Lower leg skin (tissue), 4 donors: ENCODE measurements around the gene TRPM2. TPM values are rescaled to one million over a fixed set of nuclear protein-coding genes. Genes with fewer than 3 reads are reported as not detected.
"Not testable (repeated sequence)": the region's sequence is repeated elsewhere in the genome, so short reads cannot be mapped to it uniquely, and the experiment has no call there.

ENCODE experiments used
- DNase-seq, 2 donors: peaks; one replicate each; pipeline ENCODE4 v3.0.0-alpha.2; 2019; ENCODE audit warnings: low spot score in 2 of 2
- H3K4me3 ChIP-seq: fragments of 200-600 bp; sonication (generic); 2 replicates; pipeline ENCODE4 v1.5.1; 2017; ENCODE audit warnings: mild to moderate bottlenecking, low read depth; ENCODE audit not compliant: poor library complexity, severe bottlenecking
- CTCF ChIP-seq, 3 donors: fragments of 450-650 bp; IDR thresholded peaks; one replicate each; pipeline ENCODE4 v1.5.1; 2016; ENCODE audit warnings: antibody characterized with exemption in 3 of 3, mild to moderate bottlenecking in 3 of 3, moderate library complexity in 2 of 3
- POLR2A ChIP-seq, 2 donors: fragments of 450-650 bp; IDR thresholded peaks; one replicate each; pipeline ENCODE4 v1.6.1; 2016 to 2017; ENCODE audit warnings: antibody characterized with exemption in 2 of 2, mild to moderate bottlenecking in 1 of 2, moderate library complexity in 1 of 2
- WGBS, 2 donors: methylation state at CpG; one replicate each; pipeline ENCODE4 v1.1.5; 2018; 5-methylcytosine and 5-hydroxymethylcytosine counted together
- intact Hi-C: fragments of 100-400 bp; cut with DNase I; formaldehyde crosslinking; loops from one replicate; pipeline ENCODE4 v1.15.0; 2023; ENCODE audit warnings: low total_unique reads
- total RNA-seq, 4 donors: library from RNA; depleted of rRNA; stranded (reverse); fragments of >200 nt; gene quantifications; one replicate each; pipeline ENCODE4 v1.1.0, GENCODE V29; 2016

The TRPM2 gene
- total RNA-seq, 4 donors from 2014 or later = 1.9 to 9.4 (median 2.2) TPM

GRCh38 chr21:44391345-44392091 is 38.1 kb downstream of the TRPM2 start:
- TF ChIP-seq CTCF (IDR thresholded peaks at IDR 0.05) (no peak), POLR2A (IDR thresholded peaks at IDR 0.05) (no peak)
- 50 to 57% methylated on average over 17 to 31 of the region's 34 CpGs for WGBS, 2 donors
- H3K4me3 ChIP-seq = no peak overlapping the region
- intact Hi-C loops = no loop called here
- peak; percentile 61 to 88 for DNase-seq

GRCh38 chr21:44392185-44392584 is 38.8 kb downstream of the TRPM2 start:
- no peak for TF ChIP-seq CTCF (IDR thresholded peaks at IDR 0.05)
- DNase-seq = peak in 1 of 2 donors; percentile 74
- 85 to 91% methylated on average over 6 of the region's 6 CpGs for WGBS, 2 donors
- H3K4me3 ChIP-seq = no peak overlapping the region
- intact Hi-C loops = no loop called here

GRCh38 chr21:44392916-44393315 is 39.5 kb downstream of the TRPM2 start:
- intact Hi-C loops = no loop called here
- TF ChIP-seq POLR2A (IDR thresholded peaks at IDR 0.05) (no peak), CTCF (IDR thresholded peaks at IDR 0.05) (no peak)
- no peak for DNase-seq
- 57 to 66% methylated on average over 2 of the region's 2 CpGs for WGBS, 2 donors
- no peak overlapping the region for H3K4me3 ChIP-seq

- no peak overlapping the region for H3K4me3 ChIP-seq
- no peak for DNase-seq
- intact Hi-C loops = no loop called here
- no peak for TF ChIP-seq POLR2A (IDR thresholded peaks at IDR 0.05)
- no peak for TF ChIP-seq CTCF (IDR thresholded peaks at IDR 0.05)
- WGBS, 2 donors = 38 to 53% methylated on average over 5 of the region's 5 CpGs
Observed at GRCh38 chr21:44394733-44395132, 41.3 kb downstream of the TRPM2 start.

- H3K4me3 ChIP-seq = no peak overlapping the region
- WGBS, 2 donors = 58 to 73% methylated on average over 8 to 11 of the region's 11 CpGs
- DNase-seq = peak in 1 of 2 donors; percentile 74
- intact Hi-C loops = no loop called here
- no peak for TF ChIP-seq CTCF (IDR thresholded peaks at IDR 0.05)
- no peak for TF ChIP-seq POLR2A (IDR thresholded peaks at IDR 0.05)
Observed at GRCh38 chr21:44395260-44395659, 41.8 kb downstream of the TRPM2 start.

GRCh38 chr21:44396803-44397202 is 43.4 kb downstream of the TRPM2 start:
- intact Hi-C loops, H3K4me3 ChIP-seq, DNase-seq: not testable (repeated sequence)
- WGBS, 2 donors = 81 to 88% methylated on average over 6 of the region's 6 CpGs
